T-helper 9 cell (primary cell): ENCODE data around the gene IMMT.
"Not testable (repeated sequence)": the region's sequence is repeated elsewhere in the genome, so short reads cannot be mapped to it uniquely, and the experiment has no call there.

Source experiments
- DNase-seq: peaks from one replicate; pipeline ENCODE4 v3.0.0-alpha.2; 2020

Gene IMMT

GRCh38 chr2:86226070-86226469 is 30.8 kb upstream of the IMMT start:
- DNase-seq = no peak

DNA sequence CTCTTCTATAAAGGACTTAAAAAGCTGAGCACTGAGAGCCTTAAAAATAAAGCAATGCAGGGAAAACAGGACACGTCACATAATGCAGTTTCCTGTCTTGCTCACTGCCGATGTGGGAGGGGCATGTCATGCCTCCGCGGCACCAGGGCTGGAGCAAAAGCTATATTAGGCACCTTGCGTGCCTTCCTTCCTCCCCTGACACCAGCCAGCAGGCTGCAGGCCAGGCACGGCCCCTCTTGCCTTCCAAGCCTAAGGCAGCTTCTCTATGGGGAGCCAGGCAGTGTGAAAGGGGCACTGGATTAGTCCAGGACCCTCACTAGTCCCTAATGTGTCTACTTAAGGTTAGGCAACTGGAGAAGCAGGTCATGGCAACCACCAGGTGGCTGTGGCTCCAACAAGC is 30.3 kb upstream of the IMMT start:
- DNase-seq = no peak

DNA sequence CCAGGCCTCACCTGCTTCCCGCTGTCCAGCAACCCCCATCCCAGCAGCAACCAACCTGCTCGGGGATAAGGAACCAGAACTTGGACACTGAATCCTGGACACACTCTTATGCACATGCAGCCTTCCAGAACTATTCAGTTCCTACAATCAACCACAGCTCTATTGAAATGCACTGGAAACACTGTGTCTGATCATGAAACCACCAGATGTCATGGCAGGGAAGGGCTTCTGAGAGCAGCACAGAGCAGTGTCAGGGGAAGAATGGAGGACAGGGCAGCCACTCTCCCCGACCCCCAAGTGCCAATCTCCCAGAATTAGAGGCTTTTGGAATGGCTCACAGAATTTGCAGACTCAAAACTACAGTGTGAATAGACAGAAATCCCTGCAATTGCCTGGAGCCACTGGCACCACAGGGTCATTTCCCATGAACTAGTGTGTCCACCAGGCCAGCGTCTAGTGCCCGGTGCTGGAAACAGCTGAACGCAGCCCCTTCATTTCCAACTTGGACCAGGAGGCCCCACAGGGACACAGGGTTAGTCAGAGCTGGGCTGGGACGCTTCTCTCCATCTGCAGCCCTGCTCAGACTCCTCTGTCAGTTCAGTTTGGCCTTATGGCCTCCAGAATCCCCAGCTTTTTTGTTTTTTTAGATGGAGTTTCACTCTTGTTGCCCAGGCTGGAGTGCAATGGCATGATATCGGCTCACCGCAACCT is 29.5 kb upstream of the IMMT start:
- no peak for DNase-seq

DNA sequence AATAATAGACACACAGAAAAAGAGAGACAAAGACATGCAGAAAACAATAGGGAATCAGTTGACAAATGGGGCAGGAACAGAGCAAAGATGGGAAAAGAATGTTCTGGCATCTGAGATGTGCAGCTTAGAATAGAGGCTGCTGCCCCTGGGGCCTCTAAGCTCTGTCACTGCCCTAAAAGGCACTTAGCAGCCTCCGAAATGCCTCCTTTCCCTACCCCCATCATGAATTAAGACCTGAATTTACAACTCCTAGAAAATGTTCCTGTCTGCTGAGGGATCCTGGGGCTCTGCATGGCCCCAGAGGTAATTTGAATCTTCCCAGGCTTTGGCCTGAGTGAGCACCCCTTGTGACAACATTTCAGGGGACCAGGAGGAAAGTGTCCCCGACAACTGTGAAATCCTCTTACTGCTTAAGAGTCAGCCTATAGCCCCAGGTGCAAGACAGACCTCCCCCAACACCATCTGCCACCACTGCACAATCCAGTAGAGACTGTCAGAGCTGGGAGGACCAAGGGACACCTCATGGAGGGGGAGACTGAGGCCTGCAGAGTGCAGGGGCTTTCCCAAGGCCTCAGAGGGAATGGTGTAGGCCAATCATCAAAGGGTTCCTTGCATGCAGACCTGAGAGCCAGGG is 28.8 kb upstream of the IMMT start:
- DNase-seq = no peak

- no peak for DNase-seq
Measured at GRCh38 chr2:86223140-86223926, 28.1 kb upstream of the IMMT start.

- DNase-seq = peak; percentile 29
Measured at GRCh38 chr2:86221066-86221684, 25.9 kb upstream of the IMMT start.

DNA sequence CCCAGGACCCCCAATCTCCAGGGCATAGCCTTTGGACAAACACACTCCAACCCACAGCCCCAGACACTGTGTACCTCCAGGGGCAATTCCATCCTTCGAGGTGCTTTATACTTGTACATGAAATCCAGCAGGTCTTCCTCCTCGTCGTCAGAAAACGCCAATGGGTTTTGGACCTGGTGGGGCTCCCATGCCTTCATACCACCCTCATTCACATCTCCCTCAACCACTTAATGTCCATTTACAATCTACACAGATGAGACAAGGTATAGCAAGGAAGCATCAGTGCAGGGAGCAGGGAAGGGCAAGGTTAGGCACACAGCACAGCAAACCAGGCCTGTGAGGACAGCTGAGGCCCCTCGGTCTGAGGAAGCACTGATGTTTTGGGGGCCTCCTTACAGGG is 24.6 kb upstream of the IMMT start:
- DNase-seq = no peak

- no peak for DNase-seq
Measured at GRCh38 chr2:86218124-86218523, 22.9 kb upstream of the IMMT start.

- no peak for DNase-seq
Measured at GRCh38 chr2:86216575-86217555, 21.6 kb upstream of the IMMT start.

DNA sequence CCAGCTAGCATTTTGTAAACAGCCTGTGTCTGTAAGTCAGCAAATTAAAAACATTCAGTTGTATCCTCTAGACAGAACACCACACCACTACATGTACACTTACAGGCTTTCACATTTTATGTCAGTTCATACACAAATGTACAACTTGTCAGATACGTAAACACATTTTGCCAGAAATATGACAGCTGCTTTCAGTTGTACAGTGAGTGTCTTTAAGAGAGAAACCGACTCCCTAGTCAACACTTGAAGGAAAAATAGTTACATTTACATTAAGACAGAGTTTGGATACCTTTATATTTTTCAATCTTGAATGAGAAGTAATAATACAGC is 19.2 kb upstream of the IMMT start:
- DNase-seq = no peak

- no peak for DNase-seq
Measured at GRCh38 chr2:86213699-86214502, 18.6 kb upstream of the IMMT start.

- no peak for DNase-seq
Measured at GRCh38 chr2:86213056-86213455, 17.8 kb upstream of the IMMT start.

- no peak for DNase-seq
Measured at GRCh38 chr2:86211796-86212188, 16.5 kb upstream of the IMMT start.

DNA sequence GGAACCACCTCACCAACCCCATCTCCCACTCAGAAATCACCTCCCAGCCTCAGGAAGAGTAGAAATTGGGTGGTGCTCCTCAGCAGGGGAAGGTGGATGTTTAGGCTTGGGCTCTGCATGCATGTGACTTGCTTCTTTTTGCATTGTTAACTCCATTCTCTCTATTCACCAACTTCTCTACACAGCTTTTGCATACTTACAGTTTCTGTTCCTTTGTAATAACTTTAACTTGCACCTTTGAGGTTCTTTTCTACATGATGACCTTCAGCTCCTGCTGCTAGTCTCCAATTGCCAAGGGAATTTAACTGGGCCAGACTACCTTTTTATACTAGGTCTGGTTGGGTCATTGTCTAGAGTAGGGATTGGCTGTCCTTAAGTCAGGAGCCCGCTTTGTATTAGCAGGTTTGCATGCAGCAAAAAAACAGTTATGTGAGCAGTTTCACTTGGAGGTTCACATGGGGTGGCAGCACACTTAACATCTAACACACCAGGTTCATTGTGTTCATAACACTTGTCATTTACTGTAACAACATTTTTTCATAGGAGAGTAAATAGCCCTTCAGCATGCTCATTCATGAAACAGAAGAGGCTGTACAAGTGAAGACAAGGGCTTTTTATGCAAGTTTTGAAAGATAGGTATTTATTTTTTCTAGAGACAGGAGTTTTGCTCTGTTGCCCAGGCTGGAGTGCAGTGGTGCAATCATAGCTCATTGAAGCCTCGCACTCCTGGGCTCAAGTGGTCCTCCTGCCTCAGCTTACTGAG is 16.0 kb upstream of the IMMT start:
- no peak for DNase-seq

DNA sequence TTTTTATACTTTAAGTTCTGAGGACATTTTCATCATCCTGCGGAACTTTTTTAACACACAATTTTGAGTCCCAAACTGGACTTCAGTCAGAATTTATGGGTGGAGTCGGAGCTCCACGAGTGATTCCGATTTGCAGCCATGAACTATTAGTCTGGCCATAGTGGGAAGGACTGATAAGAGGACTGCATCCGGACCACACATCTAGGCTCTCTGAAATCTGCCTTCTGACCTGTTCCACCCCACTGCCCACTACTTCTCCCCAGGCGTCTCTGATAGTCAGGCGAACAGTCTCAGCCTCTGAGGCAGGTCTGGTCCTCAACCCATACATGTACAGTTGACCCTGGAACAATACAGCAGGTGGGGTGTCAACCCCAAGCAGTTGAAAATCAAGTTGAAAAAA is 9.2 kb upstream of the IMMT start:
- DNase-seq = no peak

- no peak for DNase-seq
Measured at GRCh38 chr2:86203614-86204013, 8.4 kb upstream of the IMMT start.

DNA sequence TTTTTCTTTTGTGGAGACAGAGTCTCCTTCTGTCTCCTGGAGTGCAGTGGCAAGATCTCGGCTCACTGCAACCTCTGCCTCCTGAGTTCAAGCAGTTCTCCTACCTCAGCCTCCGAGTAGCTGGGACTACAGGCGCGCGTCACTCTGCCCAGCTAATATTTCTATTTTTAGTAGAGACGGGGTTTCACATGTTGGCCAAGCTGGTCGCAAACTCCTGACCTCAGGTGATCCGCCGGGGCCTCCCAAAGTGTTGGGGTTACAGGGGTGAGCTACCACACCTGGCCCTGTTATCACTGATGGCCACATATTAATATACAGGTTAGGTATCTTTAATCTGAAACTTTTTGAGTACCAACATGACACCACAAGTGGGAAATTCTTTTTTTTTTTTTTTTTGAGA is 7.4 kb upstream of the IMMT start:
- DNase-seq = no peak

GRCh38 chr2:86202336-86202692 is 7.1 kb upstream of the IMMT start:
- no peak for DNase-seq

DNA sequence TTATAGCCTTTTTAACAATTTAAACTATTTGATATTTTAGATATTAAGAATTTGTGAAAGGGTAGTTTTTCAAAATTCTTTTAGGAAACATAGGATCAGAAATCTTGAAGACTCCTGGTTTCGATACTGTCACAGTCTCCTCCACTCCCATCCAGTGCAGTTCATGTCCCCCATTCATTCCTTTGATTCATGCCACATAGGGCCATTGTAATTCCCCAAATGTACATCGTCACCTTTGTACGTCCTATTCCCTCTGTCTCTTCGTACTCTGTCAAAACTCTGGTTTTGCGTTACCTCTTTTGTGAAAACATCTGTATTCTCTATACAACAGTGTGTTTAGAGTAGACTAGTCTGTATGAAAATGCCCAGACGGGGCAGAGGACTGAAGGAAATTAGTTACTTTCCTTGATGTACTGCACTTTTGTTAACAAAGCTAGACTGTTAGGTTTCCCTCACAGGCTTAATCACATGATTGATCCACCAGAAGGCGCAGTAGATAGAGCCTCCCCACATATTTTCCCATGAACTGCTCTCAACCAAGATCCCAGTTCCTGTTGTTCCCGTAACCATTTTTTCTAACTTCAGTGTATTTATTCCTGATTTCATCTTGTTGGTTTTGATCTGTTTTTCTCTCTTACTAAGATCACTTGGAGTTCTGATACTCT is 6.5 kb upstream of the IMMT start:
- DNase-seq = no peak

- not testable (repeated sequence) for DNase-seq
Measured at GRCh38 chr2:86200564-86200963, 5.3 kb upstream of the IMMT start.
